ENCODE measurements around the gene C14orf93.

The C14orf93 gene

GRCh38 chr14:22995889-22996625, 13.9 kb downstream of the C14orf93 start:
- no peak for DNase-seq (ENCODE audit: low read depth, low spot score)

GRCh38 chr14:22994762-22995275, 15.1 kb downstream of the C14orf93 start:
- no peak for DNase-seq (ENCODE audit: low read depth, low spot score)

GRCh38 chr14:22993517-22993916, 16.4 kb downstream of the C14orf93 start:
- no peak for DNase-seq (ENCODE audit: low read depth, low spot score)

GRCh38 chr14:22991852-22992251, 18.1 kb downstream of the C14orf93 start:
- no peak for DNase-seq (ENCODE audit: low read depth, low spot score)

GRCh38 chr14:22987291-22987690, 22.7 kb downstream of the C14orf93 start:
- no peak for DNase-seq (ENCODE audit: low read depth, low spot score)

GRCh38 chr14:22986508-22987054, 23.4 kb downstream of the C14orf93 start:
- no peak for DNase-seq (ENCODE audit: low read depth, low spot score)

- DNase-seq (ENCODE audit: low read depth, low spot score), result no peak
Observed at GRCh38 chr14:22985894-22986507, 23.9 kb downstream of the C14orf93 start.

- DNase-seq (ENCODE audit: low read depth, low spot score), result no peak
Observed at GRCh38 chr14:22984959-22985658, 24.8 kb downstream of the C14orf93 start.

GRCh38 chr14:22982477-22983245, 27.3 kb downstream of the C14orf93 start, which contains the start of gene AJUBA:
AJUBA (minus strand) TSS chr14:22982551; CDS start chr14:22982266, 285 bp downstream.
- DNase-seq (ENCODE audit: low read depth, low spot score), result no peak

GRCh38 chr14:22981876-22982476, 28.0 kb downstream of the C14orf93 start:
- no peak for DNase-seq (ENCODE audit: low read depth, low spot score)

GRCh38 chr14:22981090-22981875, 28.7 kb downstream of the C14orf93 start:
- DNase-seq (ENCODE audit: low read depth, low spot score), result no peak

GRCh38 chr14:22980672-22981089, 29.3 kb downstream of the C14orf93 start:
- DNase-seq (ENCODE audit: low read depth, low spot score), result no peak

GRCh38 chr14:22979748-22980392, 30.1 kb downstream of the C14orf93 start:
- no peak for DNase-seq (ENCODE audit: low read depth, low spot score)

GRCh38 chr14:22978981-22979671, 30.8 kb downstream of the C14orf93 start:
- no peak for DNase-seq (ENCODE audit: low read depth, low spot score)

- DNase-seq (ENCODE audit: low read depth, low spot score), result no peak
Observed at GRCh38 chr14:22978487-22978837, 31.5 kb downstream of the C14orf93 start.

GRCh38 chr14:22977684-22978486, 32.1 kb downstream of the C14orf93 start:
- DNase-seq (ENCODE audit: low read depth, low spot score), result no peak

- no peak for DNase-seq (ENCODE audit: low read depth, low spot score)
Observed at GRCh38 chr14:22977434-22977683, 32.6 kb downstream of the C14orf93 start.

GRCh38 chr14:22976620-22977433, 33.1 kb downstream of the C14orf93 start:
- DNase-seq (ENCODE audit: low read depth, low spot score), result no peak
